ES-I3 (cell line): ENCODE measurements around the gene L3MBTL1.

Experiments used
- H3K36me3 ChIP-seq: 2 replicates; pipeline ENCODE4 v1.6.1; 2013; ENCODE audit warnings: mild to moderate bottlenecking, low read length, control low read depth, moderate library complexity; ENCODE audit not compliant: insufficient read depth
- H3K4me1 ChIP-seq: 2 replicates; pipeline ENCODE4 v1.6.1; 2013; ENCODE audit warnings: mild to moderate bottlenecking, control low read depth, low read length; ENCODE audit not compliant: insufficient read depth
- H3K9ac ChIP-seq: 2 replicates; pipeline ENCODE4 v1.6.1; 2013; ENCODE audit warnings: low read depth, mild to moderate bottlenecking, low read length, moderate library complexity
- H3K9me3 ChIP-seq: 2 replicates; pipeline ENCODE4 v1.6.1; 2013; ENCODE audit warnings: mild to moderate bottlenecking, low read length, moderate library complexity; ENCODE audit not compliant: control insufficient read depth, insufficient read depth

The L3MBTL1 gene

GRCh38 chr20:43536041-43536816 lies 28.7 kb downstream of the L3MBTL1 start:
- no peak overlapping the region for H3K9ac ChIP-seq
- H3K9me3 ChIP-seq = no peaks in the 10 kb centered on the region
- no peaks in the 10 kb centered on the region for H3K36me3 ChIP-seq
- no peaks in the 10 kb centered on the region for H3K4me1 ChIP-seq

- Histone ChIP-seq H3K4me1 (no peaks in the 10 kb centered on the region), H3K36me3 (no peaks in the 10 kb centered on the region), H3K9me3 (no peaks in the 10 kb centered on the region), H3K9ac (no peak overlapping the region)
Measured at GRCh38 chr20:43536817-43537440, 29.4 kb downstream of the L3MBTL1 start.

GRCh38 chr20:43537921-43538877 lies 30.7 kb downstream of the L3MBTL1 start:
- H3K36me3 ChIP-seq = no peaks in the 10 kb centered on the region
- no peaks in the 10 kb centered on the region for H3K4me1 ChIP-seq
- no peaks in the 10 kb centered on the region for H3K9me3 ChIP-seq
- H3K9ac ChIP-seq = no peak overlapping the region

- Histone ChIP-seq H3K4me1 (no peaks in the 10 kb centered on the region), H3K9me3 (no peaks in the 10 kb centered on the region), H3K36me3 (0 out of 2 replicates have a peak, but pooled peaks cover 1% of the 10 kb centered on the region), H3K9ac (no peak overlapping the region)
Measured at GRCh38 chr20:43538878-43539700, 31.6 kb downstream of the L3MBTL1 start.

- no peaks in the 10 kb centered on the region for H3K4me1 ChIP-seq
- H3K9ac ChIP-seq = no peak overlapping the region
- 0 out of 2 replicates have a peak, but pooled peaks cover 5% of the 10 kb centered on the region for H3K36me3 ChIP-seq
- no peaks in the 10 kb centered on the region for H3K9me3 ChIP-seq
Measured at GRCh38 chr20:43539975-43540672, 32.6 kb downstream of the L3MBTL1 start.

GRCh38 chr20:43540673-43541060 lies 33.2 kb downstream of the L3MBTL1 start:
- no peaks in the 10 kb centered on the region for H3K9me3 ChIP-seq
- 0 out of 2 replicates have a peak, but pooled peaks cover 5% of the 10 kb centered on the region for H3K36me3 ChIP-seq

GRCh38 chr20:43541214-43541613 lies 33.7 kb downstream of the L3MBTL1 start:
- Histone ChIP-seq H3K9ac (no peak overlapping the region), H3K36me3 (0 out of 2 replicates have a peak, but pooled peaks cover 5% of the 10 kb centered on the region), H3K4me1 (no peaks in the 10 kb centered on the region), H3K9me3 (no peaks in the 10 kb centered on the region)

More at GRCh38 chr20:43540673-43541060, 33.2 kb downstream of the L3MBTL1 start:
- no peak overlapping the region for H3K9ac ChIP-seq
- no peaks in the 10 kb centered on the region for H3K4me1 ChIP-seq

- Histone ChIP-seq H3K4me1 (no peaks in the 10 kb centered on the region), H3K9me3 (no peaks in the 10 kb centered on the region; the same call in 1 of the 2 replicates), H3K36me3 (0 out of 2 replicates have a peak, but pooled peaks cover 5% of the 10 kb centered on the region), H3K9ac (no peak overlapping the region)
Measured at GRCh38 chr20:43542161-43542560, 34.7 kb downstream of the L3MBTL1 start.

- 0 out of 2 replicates have a peak, but pooled peaks cover 5% of the 10 kb centered on the region for H3K36me3 ChIP-seq
- no peak overlapping the region for H3K9ac ChIP-seq
- H3K4me1 ChIP-seq = no peaks in the 10 kb centered on the region
- H3K9me3 ChIP-seq = no peaks in the 10 kb centered on the region; the same call in 1 of the 2 replicates
Measured at GRCh38 chr20:43542674-43543073, 35.2 kb downstream of the L3MBTL1 start.

GRCh38 chr20:43543138-43543537 lies 35.6 kb downstream of the L3MBTL1 start:
- H3K9ac ChIP-seq = no peak overlapping the region
- 0 out of 2 replicates have a peak, but pooled peaks cover 5% of the 10 kb centered on the region for H3K36me3 ChIP-seq
- no peaks in the 10 kb centered on the region; the same call in 1 of the 2 replicates for H3K9me3 ChIP-seq
- H3K4me1 ChIP-seq = no peaks in the 10 kb centered on the region

- Histone ChIP-seq H3K9me3 (no peaks in the 10 kb centered on the region; the same call in 1 of the 2 replicates), H3K36me3 (0 out of 2 replicates have a peak, but pooled peaks cover 5% of the 10 kb centered on the region), H3K4me1 (no peaks in the 10 kb centered on the region), H3K9ac (no peak overlapping the region)
Measured at GRCh38 chr20:43544501-43544900, 37.0 kb downstream of the L3MBTL1 start.

GRCh38 chr20:43545837-43546578 lies 38.5 kb downstream of the L3MBTL1 start:
- Histone ChIP-seq H3K9ac (no peak overlapping the region), H3K36me3 (0 out of 2 replicates have a peak, but pooled peaks cover 5% of the 10 kb centered on the region)

More at GRCh38 chr20:43545837-43546578, 38.5 kb downstream of the L3MBTL1 start:
- Histone ChIP-seq H3K4me1 (no peaks in the 10 kb centered on the region), H3K9me3 (no peaks in the 10 kb centered on the region; the same call in 1 of the 2 replicates)
